Left renal pelvis (tissue), 4 donors: Measurements from ENCODE around the gene HACD2. TPM values are rescaled to one million over a fixed set of nuclear protein-coding genes. Genes with fewer than 3 reads are reported as not detected.
"Not testable (repeated sequence)": the region's sequence is repeated elsewhere in the genome, so short reads cannot be mapped to it uniquely, and the experiment has no call there.

Experiments
- DNase-seq, 4 donors: peaks; one replicate each; pipeline ENCODE4 v3.0.0-alpha.2; 2013; ENCODE audit warnings: low read depth in 4 of 4, low spot score in 3 of 4
- polyA plus RNA-seq, 4 donors: library from polyadenylated mRNA; unstranded; fragments of 120-200 nt; gene quantifications; one replicate each; pipeline ENCODE4 v1.2.1, GENCODE V29; 2013; ENCODE audit not compliant: insufficient read length in 4 of 4

The HACD2 gene
- polyA plus RNA-seq, 4 donors: 28.5 to 52.1 (median 49.5) TPM

DNA sequence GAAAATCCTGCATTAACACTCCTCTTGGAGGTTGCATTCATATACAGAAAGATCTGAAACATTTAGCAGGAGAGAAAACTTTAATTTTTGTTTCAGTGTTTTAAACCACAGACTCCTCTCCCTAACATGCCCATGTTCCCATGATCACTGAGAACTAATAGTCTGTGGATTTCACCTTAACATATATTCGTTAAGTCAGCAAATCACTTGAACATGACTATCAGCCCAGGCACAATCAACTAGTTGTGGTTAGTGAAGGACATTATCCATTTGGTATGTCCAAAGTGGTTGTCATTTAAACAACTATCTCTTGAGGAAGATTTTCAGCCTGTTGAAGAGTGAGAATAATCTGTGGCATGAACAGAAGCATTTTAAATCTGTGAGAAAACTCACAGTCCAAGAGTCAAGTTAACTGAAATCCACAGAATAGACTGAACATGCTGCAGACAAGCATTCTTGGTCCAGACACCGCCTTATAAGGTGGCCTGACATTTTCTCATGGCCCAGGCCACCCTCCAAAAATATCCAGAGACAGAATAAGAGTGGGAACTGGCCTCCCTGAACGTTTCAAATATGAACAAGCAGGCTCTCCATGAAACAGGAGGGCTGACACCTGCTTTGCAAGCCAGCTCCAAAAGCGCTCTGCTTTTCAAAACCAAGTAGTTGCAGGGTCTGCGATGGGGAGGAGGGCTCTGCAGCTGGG is 96.1 kb downstream of the HACD2 start:
- DNase-seq: no peak

DNA sequence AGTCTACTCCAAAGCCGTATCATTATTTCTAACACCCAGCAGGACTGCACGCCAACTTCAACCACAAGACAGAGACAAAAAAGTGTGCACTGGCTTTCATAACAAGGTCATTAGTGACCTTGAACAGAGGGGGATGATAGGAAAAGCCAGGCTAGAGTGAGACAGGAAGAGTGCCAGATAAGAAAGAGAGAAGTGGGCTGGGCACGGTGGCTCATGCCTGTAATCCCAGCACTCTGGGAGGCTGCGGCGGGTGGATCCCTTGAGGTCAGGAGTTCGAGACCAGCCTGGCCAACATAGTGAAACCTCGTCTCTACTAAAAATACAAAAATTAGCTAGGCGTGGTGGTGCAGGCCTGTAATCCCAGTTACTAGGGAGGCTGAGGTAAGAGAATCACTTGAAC is 97.8 kb downstream of the HACD2 start:
- not testable (repeated sequence) for DNase-seq

DNA sequence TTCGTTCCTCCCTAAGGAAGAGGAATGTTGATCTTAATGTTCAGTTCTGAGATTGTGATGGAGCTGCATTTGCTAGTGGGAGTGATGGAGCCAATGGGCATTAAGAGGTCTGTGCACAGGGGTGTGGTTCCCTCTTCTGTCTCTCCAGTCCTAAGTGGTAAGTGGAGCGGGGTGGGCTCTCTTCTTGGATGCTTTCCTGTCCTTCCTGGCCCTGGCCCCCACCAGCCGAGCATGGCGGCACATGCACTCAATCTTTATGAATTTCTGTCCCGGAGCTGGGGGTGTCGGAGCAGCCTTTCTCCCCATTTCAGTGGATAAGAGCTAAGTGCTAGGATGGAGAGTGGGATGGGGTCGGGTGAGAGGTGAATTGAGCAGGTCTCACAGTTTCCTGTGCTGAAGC is 98.4 kb downstream of the HACD2 start:
- no peak for DNase-seq

DNA sequence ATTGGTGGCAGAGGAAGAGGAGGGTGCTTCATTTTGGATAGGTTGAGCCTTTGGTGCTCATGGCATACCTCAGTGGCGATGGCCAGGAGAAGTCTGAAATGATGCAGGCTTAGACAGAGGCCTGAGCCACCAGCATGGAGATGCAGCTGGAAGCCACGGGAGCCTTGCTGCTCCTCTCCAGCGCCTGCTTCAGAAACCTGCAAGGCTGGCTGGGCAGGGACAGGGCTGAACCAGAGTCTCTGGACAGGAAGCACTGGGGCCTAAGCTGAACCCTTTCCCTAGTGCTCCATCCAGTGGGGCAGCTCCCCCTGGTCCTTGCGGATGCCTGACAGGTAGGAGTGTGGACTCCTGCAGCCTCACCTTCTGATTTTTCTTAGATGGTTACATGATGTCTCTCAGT is 99.3 kb downstream of the HACD2 start:
- no peak for DNase-seq

DNA sequence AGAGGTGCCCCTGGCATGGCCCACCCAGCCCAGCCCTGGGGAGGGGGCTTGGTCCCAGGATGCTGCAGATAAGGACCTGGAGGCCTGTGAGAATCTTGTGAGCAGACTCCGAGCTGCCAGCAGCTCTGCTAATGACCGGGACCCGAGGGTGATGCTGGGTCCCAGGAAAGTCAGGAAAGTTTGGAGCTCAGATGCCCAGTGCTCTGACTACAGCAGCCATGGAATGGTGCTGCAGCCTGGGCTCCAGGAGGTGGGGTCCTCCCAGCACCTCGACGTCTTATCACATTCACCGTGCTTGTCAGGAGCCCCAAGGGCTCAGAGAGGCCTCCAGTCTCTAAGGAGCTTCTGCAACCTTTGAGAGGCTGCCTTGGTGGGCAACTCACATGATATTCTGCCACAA is 101.7 kb downstream of the HACD2 start:
- no peak for DNase-seq

DNA sequence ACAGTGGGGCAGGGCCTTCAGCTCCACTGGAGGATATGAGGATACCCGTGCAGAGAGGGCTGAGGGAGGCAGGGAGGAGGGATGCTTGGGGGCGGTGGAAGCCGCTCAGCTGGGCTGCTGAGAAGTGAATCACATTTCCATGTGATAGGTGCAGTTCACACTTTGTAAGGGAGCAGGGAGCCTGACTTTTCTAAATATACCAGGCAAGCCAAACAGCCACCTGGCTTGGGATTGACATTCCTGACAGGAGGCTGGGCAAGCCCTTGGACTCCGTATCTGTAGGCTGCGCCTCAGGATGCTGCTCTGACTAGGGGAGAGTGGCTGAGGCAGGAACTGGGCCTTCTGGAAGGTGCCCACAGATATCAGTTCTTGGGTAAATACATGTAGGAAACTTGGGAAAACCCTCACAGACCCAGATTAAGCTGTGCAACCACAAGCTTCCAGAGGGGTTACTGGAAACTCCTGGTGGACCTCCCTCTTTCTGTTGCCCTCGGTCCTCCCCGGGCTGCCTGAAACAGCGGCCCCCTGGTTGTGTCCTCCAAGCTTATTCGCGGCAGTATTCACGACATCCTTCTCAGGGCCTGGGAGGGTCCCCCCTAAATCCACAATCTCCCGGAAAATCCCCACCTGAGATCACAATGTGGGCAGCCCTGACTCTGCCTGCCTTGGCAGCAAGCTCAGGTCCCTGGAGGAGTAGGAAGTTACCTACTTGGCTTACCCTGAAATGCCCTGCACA is 103.0 kb downstream of the HACD2 start:
- DNase-seq: no peak

DNA sequence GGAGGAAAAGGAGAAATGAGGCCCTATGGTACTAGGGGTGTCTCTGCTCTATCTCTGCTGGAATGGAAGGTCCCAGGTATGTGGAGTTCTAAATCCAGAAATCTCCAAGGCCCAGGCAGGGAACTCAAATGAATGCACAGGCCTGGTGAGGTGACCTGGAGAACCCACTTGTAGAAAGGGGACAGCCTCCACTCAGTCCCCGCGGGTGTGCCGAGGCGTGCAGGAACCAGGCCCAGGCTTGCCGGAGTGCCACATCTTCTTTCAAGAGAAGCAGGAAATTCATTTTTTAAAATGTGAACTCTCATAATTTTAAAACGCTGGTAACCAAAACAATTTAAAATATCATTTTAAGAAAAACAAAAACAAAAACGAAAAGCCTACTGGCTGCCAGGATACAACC is 103.8 kb downstream of the HACD2 start:
- DNase-seq: no peak

DNA sequence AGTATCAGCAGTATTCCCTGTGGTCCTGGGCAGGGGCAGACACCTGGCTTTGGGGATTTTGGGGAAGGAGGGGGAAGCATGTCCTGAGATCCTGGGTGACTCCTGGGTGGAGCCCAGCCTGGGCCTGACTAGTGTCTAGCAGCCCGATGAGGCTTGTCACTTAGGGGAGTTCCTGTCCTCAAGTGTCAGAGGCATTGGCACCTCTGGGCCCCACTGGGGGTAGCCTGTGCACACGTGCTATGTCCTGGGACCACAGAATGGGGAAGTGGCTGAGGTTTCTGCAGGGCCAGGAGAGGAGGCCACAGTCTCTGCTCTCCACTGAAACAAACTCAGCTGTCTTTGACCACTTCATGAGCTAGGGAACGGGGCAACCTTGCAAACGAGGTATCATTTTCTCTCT is 104.4 kb downstream of the HACD2 start:
- DNase-seq: no peak

DNA sequence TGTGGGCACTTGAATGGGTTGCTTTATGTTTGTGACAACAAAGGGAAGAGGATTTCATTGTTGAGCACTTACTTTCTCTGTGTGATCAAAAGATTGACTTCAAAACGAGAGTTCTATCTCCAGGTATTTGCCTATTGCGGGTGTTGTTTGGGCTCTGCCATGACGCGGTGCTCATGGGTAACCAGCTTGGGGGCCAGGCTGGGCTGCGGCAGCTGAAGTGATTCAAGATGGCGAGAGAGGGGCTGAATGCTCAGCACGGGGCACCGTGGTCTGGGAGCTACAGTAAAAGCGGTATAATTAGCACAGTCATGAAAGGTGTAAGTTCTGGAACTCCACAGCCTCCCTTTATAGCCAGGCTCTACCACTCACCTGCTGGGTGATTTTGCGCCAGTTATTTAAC is 105.0 kb downstream of the HACD2 start:
- DNase-seq: no peak

DNA sequence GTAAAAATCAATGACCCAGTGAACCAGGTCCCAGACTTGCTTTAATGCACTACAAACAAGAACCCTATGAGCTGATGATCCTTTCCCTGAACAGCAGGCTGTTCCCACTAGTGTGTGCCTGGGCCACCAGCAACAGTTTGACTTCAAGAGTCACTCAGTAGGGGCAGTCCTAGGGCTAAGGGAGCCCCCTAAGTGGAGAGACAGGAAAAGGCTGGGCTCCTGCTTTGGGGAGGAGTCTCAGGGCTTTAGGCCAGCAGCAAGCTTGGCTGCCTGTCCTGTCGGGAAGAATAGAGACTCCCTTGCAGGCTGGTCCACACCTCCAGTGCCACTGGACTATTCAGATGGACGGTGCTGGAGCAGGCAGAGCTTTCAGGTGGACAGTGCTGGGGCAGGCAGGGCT is 106.5 kb downstream of the HACD2 start:
- DNase-seq: no peak

DNA sequence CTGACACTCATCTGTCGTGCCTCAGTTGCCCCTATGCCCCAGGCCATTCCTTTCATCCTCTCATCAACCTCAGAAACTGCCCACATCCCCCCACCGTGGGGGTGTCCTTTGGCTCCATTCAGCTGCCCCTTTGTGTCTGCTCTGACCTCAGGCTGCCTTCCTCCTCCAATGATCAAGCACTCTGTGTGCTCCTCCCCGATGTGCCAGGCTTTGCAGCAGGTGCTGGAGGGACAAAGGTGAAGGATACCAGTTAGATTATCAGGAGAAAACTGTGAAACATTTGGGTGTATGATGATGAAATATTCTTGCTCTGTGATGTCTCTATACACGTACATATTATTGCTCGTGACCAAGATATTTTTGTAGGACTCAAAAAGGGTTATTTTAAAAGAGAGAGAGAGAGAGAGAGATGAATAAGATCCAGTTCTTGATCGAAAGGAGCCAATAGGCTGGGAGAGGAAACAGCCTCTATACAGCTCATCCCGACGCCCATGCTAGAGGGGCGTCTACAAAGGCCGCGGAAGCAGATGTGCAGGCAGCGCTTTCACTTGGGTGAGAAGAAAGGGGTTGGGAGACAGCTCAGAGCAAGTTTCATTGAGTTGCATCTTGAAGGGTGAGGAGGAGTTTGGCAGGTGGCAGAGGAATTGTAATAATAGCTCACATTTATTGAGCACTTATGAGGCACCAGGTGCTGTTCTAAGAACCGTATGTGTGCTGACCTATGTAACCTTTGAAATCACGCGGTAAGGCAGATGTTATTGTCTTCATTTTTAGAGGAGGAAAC is 107.7 kb downstream of the HACD2 start:
- DNase-seq: no peak

DNA sequence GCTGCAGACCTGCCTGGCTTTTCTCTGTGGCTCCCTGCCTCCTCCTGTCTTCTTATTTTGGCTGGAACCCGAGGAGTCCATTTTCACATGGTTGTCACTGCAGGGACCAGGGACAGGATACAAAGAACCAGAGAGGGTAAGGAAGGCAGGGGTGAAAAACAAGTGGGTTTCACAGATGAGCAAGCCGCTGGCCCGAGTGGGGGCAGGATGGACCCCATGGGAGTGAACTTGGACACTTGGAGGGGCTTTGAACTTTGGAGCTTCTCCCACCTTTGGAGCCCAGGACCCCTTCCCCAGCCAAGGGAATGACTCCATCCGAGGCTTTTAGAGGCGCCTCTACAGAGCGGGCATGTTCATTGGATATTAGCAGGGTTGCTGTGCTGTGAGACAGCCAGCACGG is 109.1 kb downstream of the HACD2 start:
- no peak for DNase-seq

DNA sequence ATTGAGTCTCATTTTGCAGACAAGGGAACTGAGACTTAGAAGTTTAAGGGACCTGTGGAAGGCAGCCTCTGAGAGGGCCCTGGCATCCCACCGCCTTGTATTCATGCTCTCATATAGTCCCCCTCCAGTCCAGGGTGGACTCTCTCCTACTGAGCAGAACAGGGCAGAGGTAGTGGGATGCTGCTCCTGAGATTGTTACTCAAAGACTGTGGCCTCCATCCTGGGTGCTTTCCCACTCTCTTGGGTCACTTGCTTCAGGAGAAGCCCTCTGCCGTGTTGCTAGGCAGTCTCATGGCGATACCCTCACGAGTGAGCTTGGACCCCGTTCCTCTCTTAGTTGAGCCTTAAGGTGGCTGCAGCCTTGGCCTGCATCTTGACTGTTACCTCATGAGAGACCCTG is 113.7 kb downstream of the HACD2 start:
- DNase-seq: no peak

DNA sequence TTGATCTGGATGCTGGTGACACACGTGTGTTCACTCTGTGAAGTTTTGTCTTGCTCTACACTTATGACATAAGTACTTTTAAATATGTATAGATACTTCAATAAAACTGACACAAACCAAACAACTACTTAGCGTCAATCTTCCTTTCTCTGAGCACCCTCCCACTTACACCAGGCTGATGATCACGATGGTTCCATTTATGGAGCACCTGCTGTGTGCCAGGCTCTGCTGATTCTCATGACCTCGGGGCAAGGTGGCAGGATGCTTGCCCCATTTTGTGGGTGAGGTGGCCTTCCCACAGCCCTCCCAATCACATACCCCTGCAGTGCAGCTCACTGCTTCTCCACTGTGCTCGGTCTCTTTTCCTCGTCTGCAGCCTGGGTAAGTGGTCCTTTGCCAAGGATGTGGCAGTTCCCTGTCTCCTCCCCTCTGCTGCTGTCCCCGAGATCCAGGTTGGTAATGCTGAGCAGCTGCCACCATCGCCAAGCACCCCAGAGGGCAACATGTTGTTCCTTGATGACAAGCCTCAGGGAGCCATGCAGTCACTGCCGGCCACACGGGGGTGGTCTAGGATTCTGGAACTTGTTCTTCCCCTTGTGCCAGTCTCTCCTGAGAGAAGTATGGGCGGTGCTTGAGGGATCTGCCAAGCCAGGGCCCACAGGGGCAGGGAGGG is 115.4 kb downstream of the HACD2 start:
- DNase-seq: no peak

DNA sequence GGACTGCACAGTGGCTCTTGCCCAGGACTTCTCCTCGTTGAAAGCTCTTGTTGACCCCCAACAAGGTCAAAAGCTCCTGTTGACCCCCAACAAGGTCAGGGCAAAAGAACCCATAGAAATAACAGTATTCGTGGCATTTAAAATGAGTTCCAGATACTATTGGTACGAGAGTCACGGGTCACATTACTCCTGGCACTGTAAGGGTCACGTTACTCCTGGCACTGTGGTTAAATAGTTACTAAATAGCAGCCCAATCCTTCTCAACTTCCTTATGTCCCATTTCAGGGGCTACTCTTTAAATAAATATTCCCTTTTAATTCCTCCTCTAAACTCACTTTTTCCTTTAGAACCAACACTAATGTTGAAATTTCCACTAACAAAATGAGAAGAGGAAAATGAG is 117.8 kb downstream of the HACD2 start:
- no peak for DNase-seq

DNA sequence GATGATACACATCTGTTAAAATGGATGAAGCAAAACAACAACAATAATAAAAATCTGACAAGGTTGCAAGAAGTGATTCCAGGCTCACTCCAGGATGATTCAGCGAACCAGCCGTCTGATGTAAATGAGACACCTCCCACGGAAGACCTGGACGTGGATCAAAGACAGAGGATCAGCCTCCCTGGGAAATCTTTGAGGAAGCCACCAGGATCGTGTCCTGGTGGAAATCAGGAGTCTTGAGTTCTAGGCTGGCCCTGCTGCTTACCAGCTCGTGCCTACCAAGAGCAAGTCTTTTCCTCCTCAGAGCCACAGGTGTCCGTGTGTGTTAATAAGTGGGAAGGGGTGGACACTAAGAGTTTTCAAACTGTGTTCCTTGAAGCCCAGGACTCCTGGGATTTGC is 120.6 kb downstream of the HACD2 start:
- DNase-seq: no peak

DNA sequence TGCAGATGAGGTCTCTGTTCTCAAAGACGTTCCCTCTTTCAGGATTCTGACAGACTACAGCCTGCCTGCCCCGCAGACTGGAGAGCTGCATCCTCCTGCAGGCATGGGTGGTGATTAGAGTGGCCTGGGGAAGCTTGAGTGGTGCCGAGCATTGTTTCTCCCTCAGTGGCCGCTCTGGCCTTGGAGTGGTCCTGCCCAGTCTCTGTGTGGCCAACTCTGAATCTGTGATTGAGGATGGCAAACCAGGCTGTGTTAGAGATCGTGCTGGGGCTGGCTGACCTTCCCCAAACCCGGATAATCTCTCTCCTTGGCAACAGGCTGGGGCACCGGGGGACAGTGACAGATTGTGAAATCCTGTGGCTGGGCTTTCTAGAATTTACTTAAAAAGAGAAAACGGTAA is 125.0 kb downstream of the HACD2 start:
- DNase-seq: no peak

DNA sequence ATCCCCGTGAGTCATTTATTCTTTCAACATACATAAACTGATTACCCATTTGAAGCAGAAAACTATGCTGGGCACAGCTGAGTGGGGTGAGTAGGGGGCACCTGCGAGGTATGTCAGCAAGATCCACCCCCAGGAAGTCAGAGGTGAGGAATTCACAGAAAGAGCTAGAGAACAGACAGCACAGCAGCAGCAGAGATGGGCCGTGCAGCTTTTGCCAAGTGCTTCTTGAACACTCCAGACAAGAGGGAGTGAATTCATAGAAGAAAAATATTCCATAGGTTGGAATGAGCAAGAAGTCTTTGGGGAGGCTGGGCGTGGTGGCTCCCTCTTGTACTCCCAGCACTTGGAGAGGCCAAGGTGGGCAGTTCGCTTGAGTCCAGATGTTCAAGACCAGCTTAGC is 126.6 kb downstream of the HACD2 start:
- DNase-seq: no peak

DNA sequence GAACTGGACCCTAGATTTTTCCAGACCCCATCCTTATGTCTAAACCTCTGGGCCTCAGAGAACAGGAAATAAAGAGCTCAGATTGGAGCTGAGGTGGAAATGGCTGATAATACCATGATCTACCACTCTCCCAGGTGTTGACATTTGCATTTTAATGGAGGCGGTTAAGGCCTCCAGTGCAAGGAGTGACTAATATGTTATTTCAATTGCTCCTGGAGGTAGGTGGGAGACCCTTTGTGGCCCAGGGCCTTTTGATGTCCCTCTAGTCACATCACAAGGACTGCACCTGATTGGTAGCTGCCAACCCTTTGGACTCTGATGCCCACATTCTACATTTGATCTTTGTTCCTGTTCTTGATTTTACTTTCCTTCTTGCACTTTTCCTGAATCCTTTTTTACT is 127.0 kb downstream of the HACD2 start:
- no peak for DNase-seq

DNA sequence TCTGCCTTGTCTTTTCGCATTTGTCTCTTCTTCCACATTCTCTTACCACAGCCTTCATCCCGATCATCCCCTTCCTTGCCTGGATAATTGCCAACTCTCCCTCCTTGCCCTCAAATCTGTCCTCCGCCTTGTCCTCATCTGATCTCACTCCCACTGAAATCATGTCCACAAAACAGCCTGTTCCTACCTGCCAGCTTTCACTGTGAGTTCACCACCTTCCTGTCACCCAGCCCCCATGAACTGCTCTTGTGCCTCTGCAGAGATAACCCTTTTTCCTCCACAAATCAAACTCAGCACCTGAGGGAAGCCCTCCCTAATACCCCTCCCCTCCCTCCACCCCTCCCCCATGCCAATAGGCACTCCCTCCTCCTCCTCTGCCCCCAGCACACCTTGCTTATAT is 131.2 kb downstream of the HACD2 start:
- no peak for DNase-seq

DNA sequence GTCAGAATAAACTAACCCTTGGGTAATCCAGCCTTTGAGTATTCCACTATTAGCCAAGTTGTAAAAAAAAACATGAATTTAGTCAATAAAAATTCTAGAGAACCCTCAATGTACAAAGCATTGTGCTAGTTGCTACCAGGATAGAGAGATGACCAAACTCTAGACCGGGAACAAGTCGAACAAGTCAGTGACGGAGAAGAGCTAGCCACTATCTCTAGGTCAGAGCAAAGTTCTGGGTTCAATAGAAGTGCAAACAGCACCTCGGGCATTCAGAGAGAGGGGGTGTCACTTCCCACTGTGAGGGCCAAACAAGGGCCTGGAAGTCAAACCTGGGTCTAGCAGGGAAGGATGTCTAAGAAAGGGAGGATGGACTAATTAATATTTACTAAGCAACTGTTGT is 133.7 kb downstream of the HACD2 start:
- DNase-seq: no peak
